GM18505 (cell line): ENCODE results near the gene CRB1.
"Not testable (repeated sequence)": the region's sequence is repeated elsewhere in the genome, so short reads cannot be mapped to it uniquely, and the experiment has no call there.

Experiments
- ATAC-seq: cut with Tn5 transposase; IDR thresholded peaks from one replicate; pipeline ENCODE4 v1.9.1; 2021; ENCODE audit not compliant: unreplicated experiment
- POLR2A ChIP-seq: IDR thresholded peaks from 4 replicates; pipeline ENCODE4 v1.6.1; 2011; ENCODE audit warnings: borderline replicate concordance; ENCODE audit not compliant: insufficient read depth, insufficient read length; ENCODE audit errors: extremely low read depth

CRB1 gene

DNA sequence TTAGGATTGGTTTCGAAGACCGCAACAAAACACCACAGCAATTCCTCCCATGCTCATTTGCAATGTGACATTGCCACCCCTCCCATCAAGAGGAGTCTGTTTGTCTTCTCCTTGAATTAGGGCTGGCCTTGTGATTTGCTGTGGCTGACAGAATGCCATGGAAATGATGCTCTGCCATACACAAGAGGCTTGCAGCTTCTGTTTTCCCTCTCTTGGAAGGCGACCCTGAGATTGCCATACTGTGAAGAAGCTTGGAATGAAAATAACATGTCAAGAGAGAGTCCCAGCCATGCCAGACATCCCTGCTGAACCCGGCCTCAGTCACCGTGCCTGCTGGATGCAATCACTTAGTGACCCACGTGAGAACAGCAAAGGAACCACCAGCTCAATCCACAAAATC is 212.4 kb downstream of the CRB1 start:
- no peak for TF ChIP-seq POLR2A
- no peak for ATAC-seq

DNA sequence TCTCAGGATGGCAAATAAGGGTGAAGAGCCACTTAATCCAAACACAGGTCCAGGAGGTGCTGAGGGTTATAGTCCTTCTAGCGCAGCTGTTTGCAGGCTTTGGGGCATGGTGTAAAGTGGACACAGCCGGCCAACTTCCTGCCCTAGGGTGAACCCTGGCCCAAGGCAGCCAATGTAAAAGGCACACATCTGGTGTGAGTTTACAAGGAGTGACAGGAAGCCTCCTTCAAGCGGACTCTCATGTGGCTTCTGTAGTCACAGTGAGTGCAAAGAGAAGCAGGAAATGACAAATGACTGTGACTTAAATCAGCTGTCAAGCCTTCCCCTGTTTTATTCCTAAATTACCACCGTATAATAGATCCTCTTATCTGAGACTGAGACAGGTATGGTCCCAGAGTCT is 213.0 kb downstream of the CRB1 start:
- no peak for ATAC-seq
- TF ChIP-seq POLR2A: no peak

DNA sequence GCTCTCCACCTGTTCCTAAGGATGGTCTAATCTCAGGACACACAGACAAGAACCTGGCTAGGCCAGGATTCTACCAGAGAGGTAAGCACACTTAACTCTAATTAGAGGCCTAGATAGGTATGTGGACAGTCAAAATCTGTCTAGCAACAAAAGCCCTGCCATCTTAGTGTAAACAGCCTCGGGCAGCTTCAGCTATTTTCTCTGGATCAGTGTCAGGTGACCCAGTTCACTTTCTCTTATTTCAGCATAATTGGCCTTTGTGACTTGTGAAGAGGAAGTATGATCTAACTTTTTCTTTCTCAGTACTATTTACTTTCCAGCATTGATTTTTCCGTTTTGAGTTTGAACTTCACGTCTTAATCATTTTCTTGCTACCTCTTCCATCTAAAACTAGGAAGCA is 217.7 kb downstream of the CRB1 start:
- no peak for TF ChIP-seq POLR2A

DNA sequence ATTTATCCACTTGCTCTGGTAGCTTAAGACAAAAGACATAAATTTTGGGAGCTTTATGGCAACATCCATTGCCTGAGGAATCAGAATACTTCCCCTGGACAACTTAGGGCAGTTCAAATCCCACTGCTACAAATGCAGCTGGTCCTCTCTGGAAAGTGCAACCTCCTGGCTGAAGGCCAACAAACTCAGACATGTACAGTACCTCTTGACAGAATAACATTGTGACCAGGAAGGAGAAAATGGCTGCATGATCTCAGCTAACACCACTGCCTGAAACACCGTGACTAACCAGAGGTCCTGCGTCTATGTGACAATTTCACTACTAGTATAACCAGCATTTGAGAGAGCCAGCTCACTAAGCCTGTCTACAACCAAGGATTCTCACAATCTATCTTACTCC is 218.9 kb downstream of the CRB1 start:
- no peak for TF ChIP-seq POLR2A
- ATAC-seq: no peak

More for the DNA sequence above, 217.7 kb downstream of the CRB1 start:
- no peak for ATAC-seq

DNA sequence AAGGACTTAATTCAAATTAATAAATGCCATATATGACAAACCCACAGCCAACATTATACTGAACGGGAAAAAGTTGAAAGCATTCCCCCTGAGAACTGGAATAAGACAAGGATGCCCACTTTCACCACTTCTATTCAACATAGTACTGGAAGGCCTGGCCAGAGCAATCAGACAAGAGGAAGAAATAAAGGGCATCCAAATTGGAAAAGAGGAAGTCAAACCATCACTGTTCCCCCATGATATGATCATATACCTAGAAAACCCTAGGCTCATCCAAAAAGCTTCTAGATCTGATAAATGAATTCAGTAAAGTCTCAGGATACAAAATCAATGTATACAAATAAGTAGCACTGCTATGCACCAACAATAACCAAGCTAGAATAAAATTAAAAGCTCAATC is 223.5 kb downstream of the CRB1 start:
- ATAC-seq: not testable (repeated sequence)

DNA sequence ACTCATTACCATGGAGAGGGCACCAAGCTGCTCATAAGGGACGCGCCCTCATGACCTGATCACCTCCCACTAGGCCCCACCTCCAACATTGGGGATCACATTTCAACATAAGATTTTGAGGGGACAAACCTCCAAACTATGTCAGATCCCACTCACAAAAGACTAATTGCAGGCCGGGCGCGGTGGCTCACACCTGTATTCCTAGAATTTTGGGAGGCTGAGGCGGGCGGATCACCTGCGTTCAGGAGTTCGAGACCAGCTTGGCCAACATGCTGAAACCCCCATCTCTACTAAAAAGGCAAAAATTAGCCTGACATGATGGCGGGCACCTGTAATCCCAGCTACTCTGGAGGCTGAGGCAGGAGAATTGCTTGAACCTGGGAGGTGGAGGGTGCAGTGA is 228.7 kb downstream of the CRB1 start:
- TF ChIP-seq POLR2A: no peak
- ATAC-seq: no peak

DNA sequence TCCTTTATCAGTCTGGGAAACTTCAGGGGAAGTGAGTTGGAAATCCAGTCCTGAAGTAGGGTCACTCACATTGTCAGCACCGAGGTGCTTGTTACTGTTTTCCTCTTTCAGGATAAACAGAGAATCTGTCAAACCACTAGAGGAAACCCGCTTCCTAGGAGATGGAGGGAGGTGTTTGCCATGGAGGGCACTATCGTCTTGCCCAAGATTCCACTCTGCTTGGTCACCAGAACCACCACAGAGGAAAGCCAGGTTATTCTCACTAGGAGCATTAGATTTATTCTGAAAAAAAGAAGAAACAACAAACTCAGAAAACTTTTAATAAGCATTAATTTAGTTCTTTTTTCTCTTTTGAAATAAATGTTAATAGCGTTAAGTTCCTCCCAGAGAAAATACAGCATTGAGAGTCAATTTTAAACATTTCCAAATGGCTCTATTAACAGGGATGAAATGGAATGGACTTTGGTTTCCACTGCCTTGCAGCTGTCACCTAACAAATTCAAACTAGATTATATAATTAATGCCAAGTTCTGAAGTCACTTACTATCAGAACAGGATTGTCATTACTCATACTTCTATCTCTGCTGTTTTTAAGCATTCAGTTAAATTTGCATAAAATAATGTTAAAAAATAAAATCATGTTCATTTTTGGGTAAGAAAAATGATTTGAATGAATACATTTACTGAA is 242.8 kb downstream of the CRB1 start:
- TF ChIP-seq POLR2A: no peak

DNA sequence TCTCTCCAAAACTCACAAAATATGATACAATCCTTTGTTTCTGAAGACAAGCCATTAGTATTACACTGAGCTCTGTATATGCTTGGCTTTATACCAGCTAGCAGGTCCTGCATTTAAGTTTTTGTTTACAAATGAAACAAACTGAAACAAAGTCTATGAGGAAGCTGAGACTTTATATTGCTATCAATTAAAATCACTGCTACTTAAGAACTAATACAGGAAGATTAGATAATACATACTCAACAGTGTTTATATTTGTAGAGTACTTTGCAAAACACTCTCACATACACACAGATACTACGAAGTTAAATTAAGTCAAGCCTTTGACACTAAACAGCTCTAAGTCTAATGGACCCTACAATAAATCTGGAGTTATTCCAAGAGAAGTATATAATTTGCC is 247.4 kb downstream of the CRB1 start:
- no peak for TF ChIP-seq POLR2A
- no peak for ATAC-seq

More for the DNA sequence above, 242.8 kb downstream of the CRB1 start:
- no peak for ATAC-seq

DNA sequence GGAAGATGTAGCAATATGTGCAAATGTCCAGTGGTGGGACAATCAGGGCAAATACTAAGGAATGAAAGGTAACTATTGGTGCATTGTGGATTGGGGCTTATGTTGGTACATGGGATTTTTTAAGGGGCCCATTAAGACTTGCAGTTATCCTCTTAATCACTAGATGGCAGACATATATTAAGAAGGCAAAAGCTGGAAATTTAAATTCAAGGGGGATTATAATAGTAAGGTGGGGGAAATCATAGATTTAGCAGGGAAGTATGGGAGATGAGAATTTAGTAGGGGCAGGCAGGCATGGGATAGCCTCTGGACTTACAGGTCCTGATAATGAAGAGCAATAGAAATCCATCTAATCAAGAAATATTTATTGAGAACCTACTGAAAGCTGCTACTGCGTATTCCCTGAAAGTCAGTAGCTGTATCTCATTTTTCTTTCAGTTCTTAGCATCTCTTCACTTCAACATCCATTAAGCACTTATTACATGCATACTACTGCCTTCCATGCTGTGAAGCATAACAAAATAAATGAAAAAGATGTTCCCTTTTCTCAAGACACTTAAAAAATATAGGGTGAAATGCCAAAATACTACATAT is 251.8 kb downstream of the CRB1 start:
- no peak for TF ChIP-seq POLR2A
- ATAC-seq: no peak

DNA sequence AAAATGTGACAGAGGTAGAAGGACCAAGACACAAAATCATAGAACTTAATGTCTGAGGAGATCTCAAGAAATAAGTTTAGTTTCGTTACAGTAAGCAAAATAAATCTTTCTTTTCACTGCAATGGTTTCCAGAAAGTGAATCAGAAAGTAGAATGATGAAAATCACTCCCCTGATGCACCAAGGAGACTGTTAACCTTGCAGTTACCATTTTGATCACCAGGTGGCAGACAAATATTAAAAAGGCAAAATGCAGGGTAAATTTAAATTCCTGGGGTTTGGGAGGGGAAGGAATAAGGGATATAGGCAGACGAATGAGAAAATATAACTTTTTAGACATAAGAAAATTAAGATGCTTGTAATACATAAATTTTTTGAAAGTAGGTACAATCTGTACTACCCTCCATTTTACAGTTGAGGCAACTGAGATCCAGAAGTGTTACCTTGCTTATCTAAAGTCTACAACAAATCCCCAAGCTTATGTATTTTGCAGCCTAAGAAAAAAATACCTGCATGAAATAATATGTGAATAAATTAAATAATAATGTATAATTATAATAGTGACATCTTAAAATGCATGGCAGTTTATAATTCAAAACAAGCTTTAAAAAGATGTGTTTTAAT is 253.2 kb downstream of the CRB1 start:
- no peak for ATAC-seq
- no peak for TF ChIP-seq POLR2A

DNA sequence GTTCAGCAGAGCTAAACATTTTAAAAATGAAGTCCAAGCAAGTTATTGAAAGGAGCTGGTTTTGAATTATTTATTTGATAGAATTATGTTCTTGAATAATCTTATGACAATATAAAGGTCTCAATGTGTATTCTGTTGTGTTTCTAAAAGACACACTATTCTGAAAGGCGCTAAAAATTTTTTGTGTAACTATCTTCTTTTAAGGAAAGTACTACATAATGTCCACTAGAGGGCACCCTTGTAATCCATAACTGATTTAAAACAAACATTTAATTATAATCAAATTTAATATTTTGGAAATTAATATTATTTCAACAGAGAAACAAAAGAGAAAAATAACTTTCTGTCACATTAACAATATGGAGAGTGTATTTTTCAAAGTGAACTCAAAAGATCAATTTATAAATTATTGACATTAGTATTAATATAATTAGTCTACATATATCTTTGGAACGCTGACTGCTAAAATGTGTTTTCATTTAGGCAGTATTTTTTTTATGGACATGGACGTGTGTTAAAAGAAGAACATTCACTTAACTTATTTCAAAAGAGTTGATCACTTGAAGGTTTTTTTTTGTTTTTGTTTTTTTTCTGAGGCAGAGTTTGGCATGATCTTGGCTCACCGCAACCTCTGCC is 258.8 kb downstream of the CRB1 start:
- no peak for TF ChIP-seq POLR2A
- no peak for ATAC-seq
